Neural cell (in vitro differentiated cells): ENCODE results near the gene C20orf202. TPM values are rescaled to one million over a fixed set of nuclear protein-coding genes. Genes with fewer than 3 reads are reported as not detected.

ENCODE experiments used
- H2AFZ ChIP-seq: fragments of 200-600, 300-800 bp; sonication (generic), shearing (Covaris generic); 2 replicates; pipeline ENCODE4 v1.6.0; 2014; ENCODE audit warnings: low read depth, mild to moderate bottlenecking, antibody characterized with exemption, low read length, moderate library complexity
- H3F3A ChIP-seq: fragments of 200-600 bp; shearing (Covaris generic); 2 replicates; pipeline ENCODE4 v1.6.1; 2016; ENCODE audit warnings: mild to moderate bottlenecking, moderate library complexity, mixed read lengths, antibody characterized with exemption, low read length; ENCODE audit not compliant: insufficient read depth, poor library complexity, severe bottlenecking
- H3K27ac ChIP-seq: fragments of 200-600, 300-800 bp; sonication (generic), shearing (Covaris generic); 2 replicates; pipeline ENCODE4 v1.5.1; 2014; ENCODE audit warnings: mild to moderate bottlenecking, low read length, moderate library complexity
- H3K27me3 ChIP-seq: fragments of 300-800, 200-600 bp; sonication (generic), shearing (Covaris generic); 2 replicates; pipeline ENCODE4 v1.6.0; 2014; ENCODE audit warnings: mild to moderate bottlenecking, low read depth, low read length, moderate library complexity; ENCODE audit not compliant: insufficient read depth
- H3K36me3 ChIP-seq: fragments of 300-800, 200-600 bp; sonication (generic), shearing (Covaris generic); 2 replicates; pipeline ENCODE4 v1.5.1; 2014; ENCODE audit warnings: mild to moderate bottlenecking, antibody characterized with exemption, low read length, moderate library complexity; ENCODE audit not compliant: insufficient read depth
- H3K4me2 ChIP-seq: fragments of 300-800, 200-600 bp; sonication (generic), shearing (Covaris generic); 2 replicates; pipeline ENCODE4 v1.6.0; 2014; ENCODE audit warnings: mild to moderate bottlenecking, low read length
- H3K4me3 ChIP-seq: fragments of 300-800, 200-600 bp; sonication (generic), shearing (Covaris generic); 2 replicates; pipeline ENCODE4 v1.5.1; 2014; ENCODE audit warnings: mild to moderate bottlenecking, low read length, moderate library complexity
- H3K79me2 ChIP-seq: fragments of 200-600 bp; shearing (Covaris generic); replicated peaks from 2 replicates; pipeline ENCODE4 v1.6.0; 2014; ENCODE audit warnings: mild to moderate bottlenecking, low read length, moderate library complexity; ENCODE audit not compliant: insufficient read depth
- H3K9ac ChIP-seq: fragments of 300-800, 200-600 bp; sonication (generic), shearing (Covaris generic); 2 replicates; pipeline ENCODE4 v1.6.1; 2016; ENCODE audit warnings: mild to moderate bottlenecking, low read length, mixed read lengths
- H3K9me2 ChIP-seq: fragments of 200-600 bp; shearing (Covaris generic); 2 replicates; pipeline ENCODE4 v1.6.1; 2016; ENCODE audit warnings: mild to moderate bottlenecking, low read length, mixed read lengths; ENCODE audit not compliant: insufficient read depth
- H3K9me3 ChIP-seq: fragments of 200-600, 300-800 bp; sonication (generic), shearing (Covaris generic); 2 replicates; pipeline ENCODE4 v1.6.1; 2016; ENCODE audit warnings: mild to moderate bottlenecking, mixed run types, low read length, moderate library complexity, mixed read lengths
- H4K20me1 ChIP-seq: fragments of 200-600 bp; shearing (Covaris generic); 2 replicates; pipeline ENCODE4 v1.6.1; 2016; ENCODE audit warnings: mild to moderate bottlenecking, mixed run types; ENCODE audit not compliant: insufficient read depth
- CTCF ChIP-seq: fragments of 450-650 bp; IDR thresholded peaks from 2 replicates; pipeline ENCODE4 v1.5.1; 2014; ENCODE audit warnings: antibody characterized with exemption, mild to moderate bottlenecking, moderate library complexity; ENCODE audit not compliant: poor library complexity, severe bottlenecking
- EP300 ChIP-seq: fragments of 450-650 bp; conservative IDR thresholded peaks from 2 replicates; pipeline ENCODE4 v1.6.1; 2014; ENCODE audit warnings: antibody characterized with exemption, mild to moderate bottlenecking, moderate library complexity; ENCODE audit not compliant: poor library complexity, severe bottlenecking
- EZH2 ChIP-seq: fragments of 200-600, 300-800 bp; shearing (Covaris generic), sonication (generic); IDR thresholded peaks from 2 replicates; pipeline ENCODE4 v1.6.1; 2014; ENCODE audit warnings: antibody characterized with exemption, low read length, borderline replicate concordance, mild to moderate bottlenecking; ENCODE audit not compliant: insufficient read depth, poor library complexity, severe bottlenecking
- MXI1 ChIP-seq: fragments of 450-650 bp; conservative IDR thresholded peaks from 2 replicates; pipeline ENCODE4 v1.6.1; 2014; ENCODE audit warnings: antibody characterized with exemption, mild to moderate bottlenecking; ENCODE audit not compliant: poor library complexity, severe bottlenecking
- POLR2AphosphoS5 ChIP-seq: IDR thresholded peaks from 2 replicates; pipeline ENCODE4 v1.6.1; 2012
- RAD21 ChIP-seq: fragments of 450-650 bp; conservative IDR thresholded peaks from 2 replicates; pipeline ENCODE4 v1.6.1; 2014; ENCODE audit warnings: antibody characterized with exemption, mild to moderate bottlenecking, moderate library complexity
- REST ChIP-seq: IDR thresholded peaks from 2 replicates; pipeline ENCODE4 v1.6.1; 2012; ENCODE audit warnings: borderline replicate concordance
- SMC3 ChIP-seq: fragments of 450-650 bp; conservative IDR thresholded peaks from 2 replicates; pipeline ENCODE4 v1.6.1; 2014; ENCODE audit warnings: antibody characterized with exemption, mild to moderate bottlenecking, moderate library complexity; ENCODE audit not compliant: poor library complexity
- TAF1 ChIP-seq: IDR thresholded peaks from 2 replicates; pipeline ENCODE4 v1.6.1; 2012; ENCODE audit warnings: low read depth
- polyA plus RNA-seq: library from polyadenylated mRNA; depleted of rRNA; stranded (reverse); fragments of >200 nt; gene quantifications from 2 replicates; pipeline ENCODE4 v1.2.3, GENCODE V29; 2014

Gene C20orf202
- polyA plus RNA-seq, 1 donor from 2014 or later: 0.62 TPM

- H3K4me2 ChIP-seq: no peak overlapping the region
- no peaks in the 10 kb centered on the region for H3K9me3 ChIP-seq
- no peaks in the 10 kb centered on the region for H3K79me2 ChIP-seq
- no peak overlapping the region for H3K4me3 ChIP-seq
- no peaks in the 10 kb centered on the region for H4K20me1 ChIP-seq
- no peaks in the 10 kb centered on the region for H3K27me3 ChIP-seq
- H3K9me2 ChIP-seq: no peaks in the 10 kb centered on the region
- H3K27ac ChIP-seq: no peak overlapping the region
- TF ChIP-seq RAD21 (no peak), REST (no peak), EP300 (no peak), MXI1 (no peak), TAF1 (no peak), POLR2AphosphoS5 (no peak), SMC3 (no peak), EZH2 (no peak), CTCF (no peak)
- H3K36me3 ChIP-seq: no peaks in the 10 kb centered on the region
- H3K9ac ChIP-seq: no peak overlapping the region
- no peak overlapping the region for H2AFZ ChIP-seq
- H3F3A ChIP-seq: no peaks in the 10 kb centered on the region
Observed at GRCh38 chr20:1242099-1242498, 38.8 kb downstream of the C20orf202 start.

- Histone ChIP-seq H3K9me3 (no peaks in the 10 kb centered on the region), H3K9me2 (no peaks in the 10 kb centered on the region), H3K4me2 (no peak overlapping the region), H3K9ac (no peak overlapping the region), H2AFZ (no peak overlapping the region), H3K4me3 (no peak overlapping the region), H3F3A (no peaks in the 10 kb centered on the region), H3K27ac (no peak overlapping the region), H4K20me1 (no peaks in the 10 kb centered on the region), H3K79me2 (no peaks in the 10 kb centered on the region), H3K36me3 (no peaks in the 10 kb centered on the region), H3K27me3 (no peaks in the 10 kb centered on the region)
- TF ChIP-seq REST (no peak), RAD21 (no peak), POLR2AphosphoS5 (no peak), TAF1 (no peak), CTCF (no peak), EP300 (no peak), MXI1 (no peak), SMC3 (no peak), EZH2 (no peak)
Observed at GRCh38 chr20:1242530-1242929, 39.3 kb downstream of the C20orf202 start.
